ENCODE results near the gene DNAH2.
A peak's percentile ranks its signal among the peaks of the same experiment; 100 is the strongest.

The DNAH2 gene

GRCh38 chr17:7824021-7824924 lies 106.7 kb downstream of the DNAH2 start:
- DNase-seq, result no peak

DNA sequence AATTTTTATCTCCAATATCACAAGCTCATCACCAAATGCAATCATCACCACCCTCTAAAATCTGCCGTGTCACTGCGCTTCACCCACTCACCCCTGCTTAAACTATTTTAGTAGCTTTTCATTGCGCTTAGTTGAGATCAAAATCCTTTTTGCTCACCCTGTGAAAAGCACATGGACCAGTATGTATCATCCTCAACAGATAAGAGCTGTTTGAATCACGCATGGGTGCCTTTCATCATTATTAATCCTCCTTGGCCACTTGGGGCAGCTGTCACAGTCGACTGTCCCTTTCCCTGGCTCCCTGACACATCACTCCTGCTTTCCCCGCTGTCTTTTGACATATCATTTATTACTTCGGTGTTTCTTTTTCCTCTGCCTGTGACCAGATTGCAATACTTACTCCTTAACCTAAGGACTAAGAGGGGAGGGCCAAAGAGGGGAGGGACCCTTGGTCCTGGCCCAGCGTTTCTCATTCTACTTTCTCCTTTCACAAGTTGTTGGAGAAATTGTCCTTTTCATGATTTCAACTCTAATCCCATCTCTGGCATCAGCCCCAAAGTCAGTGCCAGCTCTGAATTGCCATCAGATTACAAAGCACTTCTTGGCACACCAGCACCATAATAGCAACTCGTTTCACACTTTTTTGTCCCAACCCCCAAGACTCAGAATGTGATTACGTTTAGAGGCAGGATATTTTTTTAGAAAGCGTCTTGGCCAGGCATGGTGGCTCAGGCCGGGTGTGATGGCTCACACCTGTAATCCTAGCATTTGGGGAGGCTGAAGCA lies 107.9 kb downstream of the DNAH2 start:
- no peak for DNase-seq

GRCh38 chr17:7830616-7831015 lies 113.1 kb downstream of the DNAH2 start:
- DNase-seq, result no peak

GRCh38 chr17:7831233-7831632 lies 113.7 kb downstream of the DNAH2 start:
- no peak for DNase-seq

- no peak for DNase-seq
Observed at GRCh38 chr17:7832431-7832830, 114.9 kb downstream of the DNAH2 start.

DNA sequence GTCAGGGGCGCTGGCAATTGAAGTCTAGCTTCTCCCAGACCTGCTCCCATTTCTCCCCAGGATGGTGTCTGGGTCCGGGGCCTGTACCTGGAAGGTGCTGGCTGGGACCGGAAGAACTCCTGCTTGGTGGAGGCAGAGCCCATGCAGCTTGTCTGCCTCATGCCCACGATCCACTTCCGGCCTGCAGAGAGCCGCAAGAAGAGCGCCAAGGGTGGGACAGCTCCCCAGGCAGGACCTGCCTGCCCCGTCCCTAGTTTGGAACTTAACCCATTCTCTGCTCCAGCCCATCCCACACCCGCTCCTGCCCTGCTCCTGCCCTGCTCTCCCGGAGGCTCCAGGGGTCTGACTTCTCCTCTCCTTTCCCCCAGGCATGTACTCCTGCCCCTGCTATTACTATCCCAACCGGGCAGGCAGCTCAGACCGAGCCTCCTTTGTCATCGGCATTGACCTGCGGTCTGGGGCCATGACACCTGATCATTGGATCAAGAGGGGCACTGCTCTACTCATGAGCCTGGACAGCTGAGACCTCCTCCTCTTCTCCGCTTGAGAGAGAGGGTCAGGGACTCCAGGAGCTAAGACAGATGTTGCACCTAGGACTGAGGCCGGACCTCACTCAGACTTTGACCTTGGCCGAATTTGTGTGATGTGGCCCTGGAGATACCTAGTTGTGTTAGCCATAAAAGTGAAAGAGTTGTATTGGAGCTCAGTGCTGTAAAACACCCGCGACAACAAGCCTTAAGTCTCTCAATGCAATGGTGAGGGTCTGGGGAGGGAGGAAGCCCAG lies 115.7 kb downstream of the DNAH2 start:
- no peak for DNase-seq

GRCh38 chr17:7833795-7834541 lies 116.4 kb downstream of the DNAH2 start, which contains the start of gene KDM6B:
Gene KDM6B, plus strand, starts transcription at chr17:7834217. Its CDS starts 11,338 bp downstream, at chr17:7845555.
- peak; percentile 76 for DNase-seq

DNA sequence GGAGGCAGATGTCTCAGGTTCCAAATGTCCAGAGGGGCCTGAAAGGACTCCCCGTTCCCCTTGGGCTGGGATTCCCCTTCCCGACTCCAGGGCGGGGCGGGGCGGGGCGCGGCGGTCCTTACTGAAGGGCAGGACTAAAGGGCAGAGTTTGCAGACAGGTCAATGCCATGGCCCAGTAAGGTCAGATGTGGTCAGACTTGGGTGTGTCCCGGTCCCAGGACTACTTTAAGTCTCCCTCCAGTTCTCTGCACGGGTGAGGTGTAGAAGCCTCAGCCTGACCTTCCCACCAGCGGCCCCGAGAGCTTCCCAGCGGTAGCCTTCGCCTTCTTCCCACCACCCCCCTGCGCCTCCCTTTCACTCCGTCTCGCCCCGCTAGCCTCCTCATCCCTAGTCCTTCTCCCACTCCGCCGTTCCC lies 117.0 kb downstream of the DNAH2 start:
- DNase-seq, result no peak

DNA sequence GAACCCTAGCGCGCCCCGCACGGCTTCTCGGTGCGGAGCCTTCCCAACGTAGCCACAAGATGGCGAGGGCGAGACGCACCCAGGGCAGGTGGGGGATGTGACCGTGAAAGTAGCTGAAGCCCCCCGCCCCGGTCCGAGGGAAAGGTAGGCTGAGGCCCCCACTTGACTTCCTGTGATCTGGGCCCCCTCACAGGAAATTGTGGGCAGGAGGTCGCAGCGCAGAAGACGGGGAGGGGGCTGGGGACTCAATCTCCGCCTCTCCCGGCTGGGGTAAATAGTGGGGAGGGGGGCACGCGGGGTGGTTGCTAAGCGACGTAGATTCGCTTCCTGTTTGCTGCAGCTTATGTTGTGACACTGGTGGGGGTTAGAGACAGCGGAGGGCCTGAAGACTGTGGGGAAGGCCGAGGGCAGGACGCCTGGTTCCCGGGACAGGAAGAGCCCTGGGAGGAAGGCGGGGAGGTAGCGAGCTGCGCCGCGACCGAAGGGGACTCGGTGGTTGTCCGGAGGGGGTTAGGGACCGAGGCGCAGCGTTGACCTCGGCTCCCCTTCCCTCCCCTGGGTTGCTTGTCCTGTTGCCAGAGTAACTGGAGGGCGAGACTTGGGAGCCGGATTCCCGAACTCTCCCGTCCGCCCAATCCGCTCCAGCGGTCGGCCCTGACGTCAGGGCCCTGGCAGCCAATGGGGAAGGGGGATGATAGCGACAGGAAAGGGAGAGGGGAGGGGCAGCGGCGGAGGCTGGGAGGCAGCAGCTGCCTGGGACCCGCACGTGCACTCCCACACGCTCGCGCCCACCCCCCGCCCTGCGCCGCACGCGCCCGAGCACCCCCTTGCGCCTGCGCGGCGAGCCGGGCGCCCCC lies 117.6 kb downstream of the DNAH2 start:
- peak; percentile 50 for DNase-seq

- no peak for DNase-seq
Observed at GRCh38 chr17:7835814-7836595, 118.5 kb downstream of the DNAH2 start.

- no peak for DNase-seq
Observed at GRCh38 chr17:7836596-7837407, 119.3 kb downstream of the DNAH2 start.

- no peak for DNase-seq
Observed at GRCh38 chr17:7837408-7838088, 120.0 kb downstream of the DNAH2 start.

- DNase-seq, result no peak
Observed at GRCh38 chr17:7838090-7839075, 120.8 kb downstream of the DNAH2 start.

DNA sequence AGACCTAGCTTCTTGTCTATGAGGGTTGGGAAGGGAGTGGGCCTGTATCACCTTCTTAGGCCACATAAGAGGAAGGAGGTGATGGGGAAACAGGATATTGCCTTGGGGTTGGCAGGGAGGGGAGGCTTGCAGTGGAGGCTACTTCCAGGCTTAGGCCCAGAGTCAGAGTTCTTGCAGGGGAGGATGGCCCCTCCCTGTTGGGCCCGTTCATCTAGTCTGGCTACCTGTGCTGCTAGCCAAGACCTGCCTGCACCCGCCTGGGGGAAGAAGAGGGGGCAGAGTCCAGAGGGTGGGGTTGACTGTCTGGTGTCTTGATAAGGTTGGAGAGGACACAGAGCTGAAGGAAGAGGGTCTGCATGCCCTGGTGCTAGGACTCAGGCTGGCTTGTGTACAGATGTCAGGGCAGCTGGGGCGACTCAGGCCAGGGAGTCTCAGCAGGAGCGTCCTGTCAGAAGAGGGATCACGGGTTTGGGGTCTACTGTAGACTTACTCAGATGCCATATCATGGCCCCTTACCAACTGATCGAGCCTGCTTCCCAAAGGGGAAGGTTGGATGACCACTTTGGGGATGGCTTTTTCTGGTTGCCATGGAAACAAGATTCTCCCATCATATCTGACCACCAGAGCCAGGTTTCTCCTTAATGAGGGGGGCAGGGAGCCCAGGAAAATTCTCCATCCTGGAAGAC lies 121.8 kb downstream of the DNAH2 start:
- no peak for DNase-seq

- no peak for DNase-seq
Observed at GRCh38 chr17:7839876-7840261, 122.3 kb downstream of the DNAH2 start.

GRCh38 chr17:7840441-7840840 lies 122.9 kb downstream of the DNAH2 start:
- no peak for DNase-seq

DNA sequence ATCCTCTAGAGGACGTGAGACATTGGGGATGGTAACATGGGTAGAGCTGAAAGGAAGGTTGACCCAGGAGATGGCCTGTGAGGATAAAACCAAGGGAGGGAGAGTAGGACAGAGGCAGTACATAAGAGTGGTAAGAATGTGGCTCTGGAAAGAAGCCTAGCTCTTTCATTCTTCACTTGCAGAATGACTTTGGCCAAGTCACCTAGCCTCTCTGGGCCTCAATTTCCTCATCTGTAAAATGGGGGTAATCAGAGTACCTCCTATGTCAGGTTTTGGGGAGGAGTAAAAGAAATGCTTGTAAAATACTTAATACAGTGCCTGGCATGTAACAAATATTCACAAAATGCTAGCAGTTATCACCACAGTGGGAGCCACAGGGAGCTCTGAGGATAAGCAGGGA lies 123.3 kb downstream of the DNAH2 start:
- no peak for DNase-seq

Measured in cortex of kidney (tissue), 1 donor.